Endodermal cell (in vitro differentiated cells): Measurements from ENCODE around the gene SRRM4. TPM values are rescaled to one million over a fixed set of nuclear protein-coding genes. Genes with fewer than 3 reads are reported as not detected.

Experiments
- DNase-seq: peaks from one replicate; pipeline ENCODE4 v3.0.0-alpha.2; 2017
- H3K27ac ChIP-seq: 2 replicates; pipeline ENCODE4 v1.5.1; 2013; ENCODE audit warnings: mild to moderate bottlenecking, low read depth, low read length, moderate library complexity
- H3K27me3 ChIP-seq: 2 replicates; pipeline ENCODE4 v1.6.1; 2013; ENCODE audit warnings: mild to moderate bottlenecking, low read length, moderate library complexity; ENCODE audit not compliant: insufficient read depth, control insufficient read depth, poor library complexity, severe bottlenecking
- H3K36me3 ChIP-seq: 2 replicates; pipeline ENCODE4 v1.7.0; 2013; ENCODE audit warnings: mild to moderate bottlenecking, low read length, moderate library complexity; ENCODE audit not compliant: control insufficient read depth, insufficient read depth
- H3K4me1 ChIP-seq: one replicate; pipeline ENCODE4 v1.7.0; 2013; ENCODE audit warnings: low read length; ENCODE audit not compliant: control insufficient read depth, insufficient read depth
- H3K4me3 ChIP-seq: 2 replicates; pipeline ENCODE4 v1.5.1; 2013; ENCODE audit warnings: mild to moderate bottlenecking, low read length, moderate library complexity
- H3K9ac ChIP-seq: 2 replicates; pipeline ENCODE4 v1.6.1; 2013; ENCODE audit warnings: mild to moderate bottlenecking, low read length, moderate library complexity; ENCODE audit not compliant: poor library complexity, severe bottlenecking; ENCODE audit errors: extremely low read depth
- H3K9me3 ChIP-seq: 2 replicates; pipeline ENCODE4 v1.6.1; 2013; ENCODE audit warnings: mild to moderate bottlenecking, low read length, moderate library complexity; ENCODE audit not compliant: control insufficient read depth
- H3K27ac Mint-ChIP-seq: 2 replicates; pipeline ENCODE4 v1.8.0; 2020; ENCODE audit warnings: mixed read lengths
- H3K27me3 Mint-ChIP-seq: 2 replicates; pipeline ENCODE4 v1.8.0; 2021; ENCODE audit warnings: mild to moderate bottlenecking, mixed read lengths; ENCODE audit not compliant: insufficient read depth
- H3K36me3 Mint-ChIP-seq: 2 replicates; pipeline ENCODE4 v1.8.0; 2020; ENCODE audit warnings: low read depth, mixed read lengths
- H3K4me1 Mint-ChIP-seq: 2 replicates; pipeline ENCODE4 v1.8.0; 2020; ENCODE audit warnings: mixed read lengths
- H3K4me3 Mint-ChIP-seq: 2 replicates; pipeline ENCODE4 v1.8.0; 2020; ENCODE audit warnings: mild to moderate bottlenecking, moderate library complexity, mixed read lengths
- H3K9me3 Mint-ChIP-seq: 2 replicates; pipeline ENCODE4 v1.8.0; 2020; ENCODE audit warnings: mild to moderate bottlenecking, mixed read lengths
- WGBS, 2 experiments: methylation state at CpG; one replicate each; pipeline versions ENCODE4 v1.1.5 to v1.1.7; 2013; ENCODE audit warnings: missing lambda C conversion rate in 2 of 2, mixed read lengths in 1 of 2; ENCODE audit not compliant: insufficient coverage in 1 of 2, insufficient read length in 1 of 2; 5-methylcytosine and 5-hydroxymethylcytosine counted together
- total RNA-seq, 2 donors: library from RNA; stranded (reverse); fragmentation: NEBNext Ultra II Directional in 1 of 2; extraction: Animal tissue kit (Norgen Biotek cat#: 25700) in 1 of 2; gene quantifications; 2 replicates in 1 of 2; 3 replicates in 1 of 2; pipeline ENCODE4 v1.2.1, GENCODE V29; 2021
- TF ChIP-seq, protein P1 (sequence below): fragments of 200-600 bp; sonication (generic); conservative IDR thresholded peaks from 2 replicates; pipeline ENCODE4 v1.5.0; 2021; ENCODE audit warnings: antibody characterized with exemption, mild to moderate bottlenecking

The SRRM4 gene
- total RNA-seq, 2 donors from 2014 or later, result 0.44 to 0.71 TPM

DNA sequence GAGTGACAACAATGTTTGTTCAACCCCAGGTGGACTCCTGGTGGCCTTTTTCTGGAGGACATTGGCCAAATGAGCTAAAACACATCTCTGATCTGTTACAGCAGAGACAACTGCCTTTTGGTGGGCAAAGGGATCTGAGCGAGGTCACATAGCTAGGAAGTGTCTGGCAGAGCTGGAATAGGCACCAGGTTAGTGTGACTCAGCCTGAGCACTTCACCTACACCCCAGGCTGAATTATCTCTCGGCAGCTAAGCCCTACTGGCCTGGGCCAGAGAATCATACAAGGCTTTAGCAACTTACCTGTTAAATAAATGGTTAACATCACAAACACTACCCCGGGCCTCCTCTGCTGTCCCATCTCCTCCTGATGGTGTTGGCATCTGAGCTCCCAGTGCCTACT lies 147.2 kb downstream of the SRRM4 start:
- H3K27me3 Mint-ChIP-seq, result peaks cover 10% of the 10 kb centered on the region
- H3K4me3 Mint-ChIP-seq, result no peak overlapping the region
- H3K27me3 ChIP-seq, result no peaks in the 10 kb centered on the region
- H3K36me3 Mint-ChIP-seq, result no peaks in the 10 kb centered on the region
- DNase-seq, result peak; percentile 48
- H3K9me3 ChIP-seq, result peaks cover 14% of the 10 kb centered on the region
- WGBS, 2 experiments, result 65 to 82% methylated on average over 2 to 3 of the region's 3 CpGs
- H3K27ac ChIP-seq, result no peak overlapping the region
- no peak overlapping the region for H3K4me3 ChIP-seq
- no peak overlapping the region for H3K27ac Mint-ChIP-seq
- H3K9ac ChIP-seq, result no peak overlapping the region
- no peaks in the 10 kb centered on the region for H3K9me3 Mint-ChIP-seq
- peaks cover 33% of the 10 kb centered on the region for H3K4me1 Mint-ChIP-seq
- TF ChIP-seq, protein P1, sequence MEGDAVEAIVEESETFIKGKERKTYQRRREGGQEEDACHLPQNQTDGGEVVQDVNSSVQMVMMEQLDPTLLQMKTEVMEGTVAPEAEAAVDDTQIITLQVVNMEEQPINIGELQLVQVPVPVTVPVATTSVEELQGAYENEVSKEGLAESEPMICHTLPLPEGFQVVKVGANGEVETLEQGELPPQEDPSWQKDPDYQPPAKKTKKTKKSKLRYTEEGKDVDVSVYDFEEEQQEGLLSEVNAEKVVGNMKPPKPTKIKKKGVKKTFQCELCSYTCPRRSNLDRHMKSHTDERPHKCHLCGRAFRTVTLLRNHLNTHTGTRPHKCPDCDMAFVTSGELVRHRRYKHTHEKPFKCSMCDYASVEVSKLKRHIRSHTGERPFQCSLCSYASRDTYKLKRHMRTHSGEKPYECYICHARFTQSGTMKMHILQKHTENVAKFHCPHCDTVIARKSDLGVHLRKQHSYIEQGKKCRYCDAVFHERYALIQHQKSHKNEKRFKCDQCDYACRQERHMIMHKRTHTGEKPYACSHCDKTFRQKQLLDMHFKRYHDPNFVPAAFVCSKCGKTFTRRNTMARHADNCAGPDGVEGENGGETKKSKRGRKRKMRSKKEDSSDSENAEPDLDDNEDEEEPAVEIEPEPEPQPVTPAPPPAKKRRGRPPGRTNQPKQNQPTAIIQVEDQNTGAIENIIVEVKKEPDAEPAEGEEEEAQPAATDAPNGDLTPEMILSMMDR, result peak; percentile 17
- peaks cover 5% of the 10 kb centered on the region for H3K4me1 ChIP-seq
- H3K36me3 ChIP-seq, result no peaks in the 10 kb centered on the region

DNA sequence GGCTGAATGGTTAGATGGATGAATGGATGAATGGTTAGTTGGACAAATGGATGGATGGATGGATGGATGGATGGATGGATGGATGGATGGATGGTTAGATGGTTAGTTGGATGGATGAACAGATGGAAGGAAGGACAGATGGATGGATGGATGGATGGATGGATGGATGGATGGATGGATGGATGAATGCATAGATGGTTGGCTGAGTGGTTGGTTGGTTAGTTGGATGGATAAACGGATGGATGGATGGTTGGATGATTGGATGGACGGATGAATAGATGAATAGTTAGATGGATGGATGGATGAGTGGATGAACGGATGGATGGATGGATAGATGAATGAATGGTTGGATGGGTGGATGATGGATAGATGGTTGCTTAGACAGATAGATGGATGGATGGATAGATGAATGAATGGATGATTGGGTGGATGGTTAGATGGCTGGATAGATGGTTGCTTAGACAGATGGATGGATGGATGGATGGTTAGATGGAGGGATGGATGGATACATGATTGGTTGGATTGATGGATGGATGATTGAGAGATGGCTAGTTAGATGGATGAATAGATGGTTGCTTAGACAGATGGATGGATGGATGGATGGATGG lies 148.6 kb downstream of the SRRM4 start:
- no peak for DNase-seq
- H3K36me3 ChIP-seq, result no peaks in the 10 kb centered on the region
- no peak overlapping the region for H3K27ac ChIP-seq
- H3K9ac ChIP-seq, result no peak overlapping the region
- TF ChIP-seq, protein P1, result no peak
- Mint-ChIP-seq H3K27ac (no peak overlapping the region), H3K9me3 (no peaks in the 10 kb centered on the region), H3K4me3 (no peak overlapping the region), H3K36me3 (no peaks in the 10 kb centered on the region), H3K27me3 (peaks cover 5% of the 10 kb centered on the region), H3K4me1 (peaks cover 45% of the 10 kb centered on the region)
- peaks cover 5% of the 10 kb centered on the region for H3K4me1 ChIP-seq
- no peak overlapping the region for H3K4me3 ChIP-seq
- peaks cover 14% of the 10 kb centered on the region for H3K9me3 ChIP-seq
- H3K27me3 ChIP-seq, result no peaks in the 10 kb centered on the region
- 90 to 91% methylated on average over 3 of the region's 3 CpGs for WGBS, 2 experiments

DNA sequence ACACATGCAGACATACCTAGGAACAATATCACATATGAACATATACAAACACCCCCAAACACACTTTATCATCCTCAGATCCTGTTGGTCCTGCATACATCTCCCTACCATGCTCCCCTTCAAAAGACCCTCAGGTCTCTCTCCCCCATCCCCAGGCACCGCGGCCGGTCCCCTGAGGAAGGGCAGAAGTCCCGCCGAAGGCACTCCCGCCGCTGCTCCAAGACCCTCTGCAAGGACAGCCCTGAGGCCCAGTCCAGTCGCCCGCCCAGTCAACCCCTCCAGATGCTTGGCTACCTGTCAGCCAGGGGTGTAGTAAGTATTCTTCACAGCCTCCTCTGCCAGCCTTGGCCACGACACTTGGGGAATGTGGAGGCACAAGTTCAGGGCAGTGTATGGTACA lies 149.2 kb downstream of the SRRM4 start:
- TF ChIP-seq, protein P1, result no peak
- H3K27me3 ChIP-seq, result no peaks in the 10 kb centered on the region
- H3K4me1 ChIP-seq, result peaks cover 5% of the 10 kb centered on the region
- no peak overlapping the region for H3K4me3 ChIP-seq
- H3K36me3 ChIP-seq, result no peaks in the 10 kb centered on the region
- no peak overlapping the region for H3K27ac ChIP-seq
- H3K27me3 Mint-ChIP-seq, result peaks cover 2% of the 10 kb centered on the region
- no peaks in the 10 kb centered on the region for H3K9me3 Mint-ChIP-seq
- WGBS, 2 experiments, result 92% methylated on average over 10 of the region's 10 CpGs; no CpG with 5 or more reads in 1 of the 2 experiments
- peaks cover 45% of the 10 kb centered on the region for H3K4me1 Mint-ChIP-seq
- peaks cover 14% of the 10 kb centered on the region for H3K9me3 ChIP-seq
- H3K36me3 Mint-ChIP-seq, result no peaks in the 10 kb centered on the region
- H3K9ac ChIP-seq, result no peak overlapping the region
- H3K4me3 Mint-ChIP-seq, result no peak overlapping the region
- DNase-seq, result no peak
- H3K27ac Mint-ChIP-seq, result no peak overlapping the region
